Measurements from ENCODE around the gene CCL28. TPM values are rescaled to one million over a fixed set of nuclear protein-coding genes. Genes with fewer than 3 reads are reported as not detected.
A peak's percentile ranks its signal among the peaks of the same experiment; 100 is the strongest.

CCL28 gene
- total RNA-seq (2021): not detected in 2 replicates
- long read RNA-seq: 0 reads

GRCh38 chr5:43412156-43412555 lies at the start of gene CCL28:
TSS of gene CCL28 (minus strand) at chr5:43412391. CDS start at chr5:43412316, 75 bp downstream.
- no peak within 1 kb of the TSS for H2BK20ac ChIP-seq (ENCODE audit: low read depth, low read length, poor library complexity, severe bottlenecking)
- H3K79me1 ChIP-seq (ENCODE audit: insufficient read depth, low read depth, low read length, poor library complexity, severe bottlenecking): no peaks in the 10 kb centered on the region
- no peak within 1 kb of the TSS for H2BK12ac ChIP-seq (ENCODE audit: insufficient read length, low read depth, low read length)
- H3K14ac ChIP-seq (ENCODE audit: insufficient read depth, low read length): no peak within 1 kb of the TSS
- H3K4ac ChIP-seq (ENCODE audit: low read depth, low read length): no peak within 1 kb of the TSS
- peaks cover 5 to 6% of the 10 kb centered on the region in 2 experiments; a peak in 3 of 4 replicates for H3K4me1 Mint-ChIP-seq
- no peak within 1 kb of the TSS for H4K5ac ChIP-seq (ENCODE audit: insufficient read length, low read depth, low read length)
- no CpG with 5 or more reads among the region's 6 CpGs for WGBS (ENCODE audit: extremely low coverage, insufficient read length, low lambda C conversion rate)
- H3K23me2 ChIP-seq (ENCODE audit: insufficient read length, low read depth, low read length, poor library complexity, severe bottlenecking): no peaks in the 10 kb centered on the region
- H3K23ac ChIP-seq (ENCODE audit: insufficient read length, low read depth, low read length): no peak within 1 kb of the TSS
- no peak within 1 kb of the TSS for H3K27ac ChIP-seq (ENCODE audit: insufficient read length, low read depth, low read length)
- no peak within 1 kb of the TSS for H4K91ac ChIP-seq (ENCODE audit: insufficient read length, low read depth, low read length)
- H3K27me3 Mint-ChIP-seq (ENCODE audit: low read depth): peaks cover under 1% of the 10 kb centered on the region; the same call in 1 of the 2 replicates
- H3K9me3 ChIP-seq (ENCODE audit: control insufficient read depth, low read depth, low read length): no peaks in the 10 kb centered on the region
- no peaks in the 10 kb centered on the region for H3K27me3 ChIP-seq (ENCODE audit: insufficient read depth, low read length)
- H3K9me3 Mint-ChIP-seq: peaks cover 0 to 2% of the 10 kb centered on the region in 2 experiments; a peak in 1 of 5 replicates
- H4K20me1 ChIP-seq (ENCODE audit: control insufficient read depth, insufficient read depth, insufficient read length): no peaks in the 10 kb centered on the region
- no peaks in the 10 kb centered on the region; a peak in 1 of 7 replicates for H3K36me3 Mint-ChIP-seq (ENCODE audit: insufficient read depth in 1 of 3, low read depth in 3 of 3)
- H2BK5ac ChIP-seq (ENCODE audit: insufficient read length, low read length): no peak within 1 kb of the TSS
- no peak within 1 kb of the TSS for H3K18ac ChIP-seq (ENCODE audit: insufficient read length, low read depth, low read length)
- no peak within 1 kb of the TSS for H2AFZ ChIP-seq (ENCODE audit: low read length)
- H3K56ac ChIP-seq (ENCODE audit: insufficient read length, low read depth, low read length): no peak within 1 kb of the TSS
- H3T11ph ChIP-seq (ENCODE audit: low read length): no peak within 1 kb of the TSS
- peak within 1 kb of the TSS in 1 of 3 experiments; percentile 48; a peak in 1 of 7 replicates for H3K27ac Mint-ChIP-seq
- H2BK120ac ChIP-seq (ENCODE audit: low read depth, low read length, poor library complexity, severe bottlenecking): no peak within 1 kb of the TSS
- H4K8ac ChIP-seq (replicated peaks; ENCODE audit: insufficient read length, low read depth, low read length): no peak within 1 kb of the TSS
- DNase-seq: no peak
- no peak within 1 kb of the TSS for H2AK5ac ChIP-seq (ENCODE audit: insufficient read length, low read length)
- H3K79me2 ChIP-seq (ENCODE audit: insufficient read depth, low read length): no peaks in the 10 kb centered on the region
- H3K4me1 ChIP-seq (ENCODE audit: insufficient read depth, low read length): no peaks in the 10 kb centered on the region
- H2BK15ac ChIP-seq (ENCODE audit: low read depth, low read length): no peak within 1 kb of the TSS
- H3K9ac ChIP-seq (ENCODE audit: extremely low read depth, insufficient read length, low read length): no peak within 1 kb of the TSS
- no peak within 1 kb of the TSS for H3K4me3 Mint-ChIP-seq
- H3K4me2 ChIP-seq (ENCODE audit: insufficient read depth, insufficient read length, low read length): no peak within 1 kb of the TSS
- no peak for TF ChIP-seq CTCF (conservative IDR thresholded peaks at IDR 0.05)

Data from H9 (cell line).